SJCRH30 (cell line): ENCODE measurements around the gene DNAJA3. TPM values are rescaled to one million over a fixed set of nuclear protein-coding genes. Genes with fewer than 3 reads are reported as not detected.
A peak's percentile ranks its signal among the peaks of the same experiment; 100 is the strongest.

Experiments used
- DNase-seq, 2 experiments: peaks; one replicate each; pipeline ENCODE4 v3.0.0-alpha.2; 2015 to 2020
- H3K27ac ChIP-seq: fragments of 250-450 bp; sonication (Bioruptor Pico); 2 replicates; pipeline ENCODE4 v1.5.1; 2020; ENCODE audit warnings: mild to moderate bottlenecking, moderate library complexity
- H3K27me3 ChIP-seq: fragments of 250-450 bp; sonication (Bioruptor Pico); 2 replicates; pipeline ENCODE4 v1.5.1; 2020; ENCODE audit warnings: mild to moderate bottlenecking, moderate library complexity
- H3K36me3 ChIP-seq: fragments of 250-450 bp; sonication (Bioruptor Pico); 2 replicates; pipeline ENCODE4 v1.5.1; 2020; ENCODE audit warnings: mild to moderate bottlenecking, moderate library complexity
- H3K4me1 ChIP-seq: fragments of 250-450 bp; sonication (Bioruptor Pico); 2 replicates; pipeline ENCODE4 v1.5.1; 2020; ENCODE audit warnings: mild to moderate bottlenecking, moderate library complexity
- H3K4me3 ChIP-seq: fragments of 250-450 bp; sonication (Bioruptor Pico); 2 replicates; pipeline ENCODE4 v1.5.1; 2020; ENCODE audit warnings: mild to moderate bottlenecking, moderate library complexity
- H3K9me3 ChIP-seq: fragments of 250-450 bp; sonication (Bioruptor Pico); replicated peaks from 2 replicates; pipeline ENCODE4 v1.5.1; 2020; ENCODE audit warnings: mild to moderate bottlenecking, moderate library complexity
- total RNA-seq: library from RNA; depleted of rRNA; stranded (reverse); fragments of >200 nt; shearing (Covaris generic); gene quantifications from 2 replicates; pipeline ENCODE4 v1.2.3, GENCODE V29; 2014

Gene DNAJA3
- total RNA-seq, 1 experiment from 2014 or later: 56.7 TPM

DNA sequence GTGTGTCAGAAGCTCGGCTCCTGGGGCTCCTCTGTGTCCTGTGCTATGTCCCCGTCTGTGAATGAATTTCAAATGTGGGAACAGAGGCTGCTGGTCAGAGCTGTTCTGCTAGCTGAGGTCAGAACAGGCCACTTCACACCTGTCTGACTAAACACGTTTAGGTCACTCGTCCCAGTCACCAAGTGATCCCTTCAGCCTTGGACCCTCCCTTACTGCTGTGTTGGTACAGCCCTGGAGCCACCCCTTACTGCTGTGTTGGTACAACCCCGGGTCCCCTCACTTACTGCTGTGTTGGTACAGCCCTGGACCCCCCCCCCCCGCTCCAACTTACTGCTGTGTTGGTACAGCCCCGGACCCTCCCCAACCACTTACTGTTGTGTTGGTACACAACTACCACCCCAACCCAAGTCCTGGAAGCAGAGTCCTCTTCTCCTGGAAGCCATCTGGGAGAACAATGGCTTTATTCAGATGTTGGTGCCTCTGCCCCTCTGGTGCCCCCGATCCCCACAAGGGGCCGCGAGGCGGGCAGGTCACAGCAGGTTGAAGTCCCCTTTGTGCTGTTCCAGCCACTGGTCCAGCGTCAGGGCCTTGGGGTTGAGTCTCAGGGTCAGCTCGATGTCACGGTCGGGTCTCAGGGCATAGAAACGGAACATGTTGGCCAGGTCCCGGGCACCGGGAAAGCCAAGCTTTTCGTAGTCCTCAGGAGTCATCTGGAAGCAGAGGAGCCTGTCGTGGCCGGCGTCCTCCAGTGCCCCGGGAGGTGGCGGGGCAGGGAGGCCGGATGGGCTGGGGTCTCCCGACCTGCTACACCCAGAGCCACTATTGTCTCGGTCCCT is 35.8 kb downstream of the DNAJA3 start:
- no peaks in the 10 kb centered on the region for H3K27me3 ChIP-seq
- H3K36me3 ChIP-seq: peaks cover 6% of the 10 kb centered on the region
- no peak overlapping the region for H3K27ac ChIP-seq
- H3K4me3 ChIP-seq: no peak overlapping the region
- H3K9me3 ChIP-seq: no peaks in the 10 kb centered on the region
- peak in 1 of 2 experiments; percentile 26 for DNase-seq
- no peaks in the 10 kb centered on the region for H3K4me1 ChIP-seq

DNA sequence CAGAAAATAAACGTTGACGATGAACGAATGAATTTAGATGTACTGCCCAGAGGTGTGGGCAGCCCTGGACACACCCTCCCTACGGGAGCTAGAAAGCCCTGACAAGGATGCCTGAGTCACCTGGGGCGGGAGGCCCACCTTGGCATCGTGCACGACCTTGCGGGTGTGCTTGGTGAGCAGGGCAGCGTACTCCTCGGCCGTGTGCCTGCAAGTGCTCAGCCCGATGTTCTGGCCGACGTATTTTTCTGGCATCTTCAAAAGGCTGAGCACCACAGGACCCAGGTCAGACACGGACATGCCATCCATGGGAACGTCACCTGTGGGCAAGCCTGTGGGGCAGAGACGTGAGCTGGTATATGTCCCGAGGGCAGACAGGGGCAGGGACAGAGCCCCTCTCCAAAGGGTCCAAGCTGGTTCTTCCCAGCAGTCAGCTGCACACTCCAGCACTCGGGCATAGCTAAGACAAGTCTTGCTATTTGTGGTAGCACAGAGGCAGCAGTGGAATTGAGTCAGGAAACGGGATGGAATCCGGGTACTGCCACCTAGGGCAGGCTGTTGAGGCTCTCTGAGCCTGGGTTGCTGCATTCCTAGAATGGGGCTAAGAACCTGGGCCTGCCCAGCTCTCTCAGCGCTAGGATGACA is 38.0 kb downstream of the DNAJA3 start:
- no peaks in the 10 kb centered on the region for H3K9me3 ChIP-seq
- H3K27me3 ChIP-seq: no peaks in the 10 kb centered on the region
- no peak for DNase-seq
- peaks cover 2% of the 10 kb centered on the region; the same call in 1 of the 2 replicates for H3K36me3 ChIP-seq
- no peak overlapping the region for H3K27ac ChIP-seq
- H3K4me1 ChIP-seq: no peaks in the 10 kb centered on the region
- no peak overlapping the region for H3K4me3 ChIP-seq

DNA sequence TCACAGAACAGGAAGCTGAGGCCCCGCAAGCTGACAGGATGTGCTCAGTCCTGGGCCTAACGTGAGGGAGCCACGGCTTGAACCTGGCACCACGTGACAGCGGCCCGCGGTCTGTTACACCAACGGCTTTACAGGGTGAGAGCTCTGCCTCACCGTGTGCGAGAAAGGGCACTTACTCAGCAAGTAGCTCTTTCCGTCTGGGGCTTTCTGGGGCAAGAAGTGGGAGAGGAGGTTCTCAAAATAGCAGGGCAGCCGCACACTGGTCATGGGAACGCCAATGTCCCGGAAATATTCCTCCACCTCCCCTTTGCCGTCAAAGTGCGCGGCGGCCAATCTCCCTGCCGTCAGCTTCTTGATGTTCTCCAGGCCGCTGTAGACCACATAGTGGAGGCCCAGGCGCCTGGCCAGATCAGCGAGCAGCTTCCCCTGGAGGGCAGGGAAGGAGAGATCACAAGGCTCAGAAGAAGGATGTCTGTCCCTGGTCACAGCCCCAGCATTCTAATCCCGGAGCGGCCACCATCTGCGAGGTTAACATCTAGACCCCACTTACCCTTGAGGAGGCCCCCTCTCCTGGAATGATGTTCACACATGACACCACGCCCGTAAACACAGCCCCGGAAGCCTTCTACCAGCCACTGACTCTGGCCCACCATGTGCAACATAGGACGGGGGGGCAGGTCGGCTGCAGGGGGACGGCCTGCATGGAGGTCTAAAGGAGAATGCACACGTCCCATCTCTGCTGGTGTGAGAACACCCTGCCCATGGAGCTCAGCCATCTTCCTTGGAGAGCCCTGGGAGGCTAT is 40.5 kb downstream of the DNAJA3 start:
- no peak overlapping the region for H3K27ac ChIP-seq
- H3K4me3 ChIP-seq: no peak overlapping the region
- no peaks in the 10 kb centered on the region for H3K4me1 ChIP-seq
- no peak for DNase-seq
- H3K36me3 ChIP-seq: no peaks in the 10 kb centered on the region
- no peaks in the 10 kb centered on the region for H3K9me3 ChIP-seq
- H3K27me3 ChIP-seq: no peaks in the 10 kb centered on the region

DNA sequence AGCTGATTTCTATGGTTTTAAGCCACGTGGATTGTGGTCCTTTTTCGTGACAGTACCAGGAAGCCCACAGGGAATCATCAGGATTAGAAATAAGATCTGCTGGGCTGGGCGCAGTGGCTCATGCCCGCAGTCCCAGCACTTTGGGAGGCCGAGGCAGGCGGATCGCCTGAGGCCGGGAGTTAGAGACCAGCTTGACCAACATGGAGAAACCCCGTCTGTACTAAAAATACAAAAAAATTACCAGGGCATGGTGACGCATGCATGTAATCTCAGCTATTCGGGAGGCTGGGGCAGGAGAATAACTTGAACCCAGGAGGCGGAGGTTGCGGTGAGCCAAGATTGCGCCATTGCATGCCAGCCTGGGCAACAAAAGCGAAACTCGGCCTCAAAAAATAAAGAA is 42.2 kb downstream of the DNAJA3 start:
- no peaks in the 10 kb centered on the region for H3K36me3 ChIP-seq
- no peak overlapping the region for H3K4me3 ChIP-seq
- no peaks in the 10 kb centered on the region for H3K4me1 ChIP-seq
- no peaks in the 10 kb centered on the region for H3K27me3 ChIP-seq
- H3K27ac ChIP-seq: no peak overlapping the region
- no peaks in the 10 kb centered on the region for H3K9me3 ChIP-seq
- DNase-seq: no peak

DNA sequence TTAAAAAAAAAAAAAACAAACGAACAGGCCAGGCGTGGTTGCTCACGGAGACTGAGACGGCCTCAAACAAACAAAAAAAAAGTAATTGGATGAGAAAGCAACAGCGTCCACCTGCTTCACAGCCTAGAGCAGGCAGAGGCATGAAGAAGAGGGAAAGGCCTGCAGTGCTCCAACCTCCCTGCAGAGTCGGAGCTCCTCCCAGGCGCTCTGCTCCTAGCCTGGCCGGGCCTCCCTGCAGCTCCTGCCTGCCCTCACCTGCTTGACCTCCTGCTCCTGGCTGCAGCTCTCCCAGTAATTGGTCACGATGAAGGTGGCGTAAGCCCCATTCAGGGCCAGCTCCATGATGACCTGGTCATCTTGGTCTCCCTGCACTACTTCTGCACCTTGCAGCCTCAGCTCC is 43.3 kb downstream of the DNAJA3 start:
- no peaks in the 10 kb centered on the region for H3K27me3 ChIP-seq
- no peaks in the 10 kb centered on the region for H3K9me3 ChIP-seq
- no peak overlapping the region for H3K4me3 ChIP-seq
- no peak for DNase-seq
- H3K36me3 ChIP-seq: no peaks in the 10 kb centered on the region
- H3K4me1 ChIP-seq: no peaks in the 10 kb centered on the region
- H3K27ac ChIP-seq: no peak overlapping the region

DNA sequence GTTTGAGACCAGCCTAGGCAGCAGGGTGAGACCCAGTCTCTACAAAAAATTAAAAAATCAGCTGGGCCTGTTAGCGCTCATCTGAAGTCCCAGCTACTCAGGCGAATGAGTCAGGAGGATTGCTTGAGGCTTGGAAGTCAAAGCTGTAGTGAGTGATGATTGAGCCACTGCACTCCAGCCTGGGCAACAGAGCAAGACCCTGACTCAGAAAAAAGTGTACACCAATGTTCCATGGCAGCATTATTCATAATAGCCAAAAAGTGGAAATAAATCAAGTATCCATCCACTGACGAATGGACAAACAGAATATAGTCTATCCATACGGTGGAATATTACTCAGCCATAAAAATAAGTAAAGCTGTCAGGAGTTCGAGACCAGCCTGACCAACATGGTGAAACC is 46.2 kb downstream of the DNAJA3 start:
- Histone ChIP-seq H3K4me3 (no peak overlapping the region), H3K27me3 (no peaks in the 10 kb centered on the region), H3K4me1 (no peaks in the 10 kb centered on the region; the same call in 1 of the 2 replicates), H3K27ac (no peak overlapping the region), H3K9me3 (no peaks in the 10 kb centered on the region), H3K36me3 (no peaks in the 10 kb centered on the region)
- DNase-seq: no peak

DNA sequence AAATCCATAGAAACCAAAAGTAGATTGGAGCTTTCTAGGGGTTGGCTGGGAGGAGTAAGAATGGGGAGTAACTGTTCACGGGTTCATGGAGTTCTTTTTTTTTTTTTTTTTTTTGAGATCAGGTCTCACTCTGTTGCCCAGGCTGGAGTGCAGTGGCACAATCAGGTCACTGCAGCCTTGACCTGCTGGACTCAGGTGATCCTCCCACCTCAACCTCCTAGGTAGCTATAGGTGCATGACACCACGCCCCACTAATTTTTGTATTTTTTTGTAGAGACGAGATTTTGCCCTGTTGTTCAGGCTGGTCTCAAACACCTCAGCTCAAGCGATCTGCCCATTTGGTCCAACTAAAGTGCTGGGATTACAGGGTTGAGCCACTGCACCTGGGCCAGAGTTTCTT is 47.2 kb downstream of the DNAJA3 start:
- Histone ChIP-seq H3K36me3 (no peaks in the 10 kb centered on the region), H3K27ac (no peak overlapping the region), H3K4me3 (no peak overlapping the region), H3K9me3 (no peaks in the 10 kb centered on the region), H3K4me1 (no peaks in the 10 kb centered on the region; the same call in 1 of the 2 replicates), H3K27me3 (no peaks in the 10 kb centered on the region)
- DNase-seq: no peak

DNA sequence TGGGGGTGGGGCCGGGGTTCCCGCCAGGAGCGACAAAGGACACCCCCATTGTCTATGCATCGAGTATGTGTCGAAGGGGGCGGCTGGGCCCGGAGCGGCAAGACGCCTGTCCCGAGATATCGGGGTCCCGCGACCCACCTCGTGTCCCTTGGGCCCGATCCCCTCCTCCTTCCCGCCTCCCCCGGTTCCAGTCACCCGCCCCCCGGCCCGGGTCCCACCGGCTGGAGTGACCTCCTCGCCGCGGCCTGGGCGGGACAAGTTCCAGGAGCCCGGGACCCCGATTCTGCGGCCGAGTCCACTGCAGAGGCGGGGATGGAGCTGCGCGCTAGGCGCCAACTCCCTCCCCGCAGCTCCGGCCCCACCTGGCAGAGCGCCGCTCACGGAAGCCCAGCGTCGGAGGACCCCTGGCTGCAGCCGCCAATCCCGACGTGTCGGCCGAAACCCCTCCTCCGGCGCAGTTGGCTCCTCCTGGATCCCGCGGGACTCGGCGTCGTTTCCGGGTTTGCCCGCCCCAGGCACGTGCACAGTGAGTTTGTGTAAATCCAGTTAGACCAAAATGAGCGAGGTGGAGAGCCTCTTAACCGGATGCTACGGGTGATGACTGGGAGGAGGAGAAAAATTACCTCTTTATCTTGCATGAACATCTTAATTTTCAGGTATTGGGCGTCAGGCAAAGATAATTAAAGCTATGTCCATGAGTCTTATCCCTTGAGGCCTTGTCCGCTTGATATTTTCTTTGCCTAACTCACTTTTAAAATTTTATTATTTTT is 48.7 kb downstream of the DNAJA3 start, which contains the start of gene NMRAL1:
Gene NMRAL1 (minus strand): TSS at position 434 of the 770 bp plus-strand sequence. CDS start 493 bp downstream, outside the sequence.
- no peaks in the 10 kb centered on the region for H3K27me3 ChIP-seq
- H3K36me3 ChIP-seq: no peaks in the 10 kb centered on the region
- no peaks in the 10 kb centered on the region for H3K9me3 ChIP-seq
- no peak within 1 kb of the TSS for H3K27ac ChIP-seq
- DNase-seq: no peak
- no peak within 1 kb of the TSS for H3K4me3 ChIP-seq
- H3K4me1 ChIP-seq: no peaks in the 10 kb centered on the region; the same call in 1 of the 2 replicates

DNA sequence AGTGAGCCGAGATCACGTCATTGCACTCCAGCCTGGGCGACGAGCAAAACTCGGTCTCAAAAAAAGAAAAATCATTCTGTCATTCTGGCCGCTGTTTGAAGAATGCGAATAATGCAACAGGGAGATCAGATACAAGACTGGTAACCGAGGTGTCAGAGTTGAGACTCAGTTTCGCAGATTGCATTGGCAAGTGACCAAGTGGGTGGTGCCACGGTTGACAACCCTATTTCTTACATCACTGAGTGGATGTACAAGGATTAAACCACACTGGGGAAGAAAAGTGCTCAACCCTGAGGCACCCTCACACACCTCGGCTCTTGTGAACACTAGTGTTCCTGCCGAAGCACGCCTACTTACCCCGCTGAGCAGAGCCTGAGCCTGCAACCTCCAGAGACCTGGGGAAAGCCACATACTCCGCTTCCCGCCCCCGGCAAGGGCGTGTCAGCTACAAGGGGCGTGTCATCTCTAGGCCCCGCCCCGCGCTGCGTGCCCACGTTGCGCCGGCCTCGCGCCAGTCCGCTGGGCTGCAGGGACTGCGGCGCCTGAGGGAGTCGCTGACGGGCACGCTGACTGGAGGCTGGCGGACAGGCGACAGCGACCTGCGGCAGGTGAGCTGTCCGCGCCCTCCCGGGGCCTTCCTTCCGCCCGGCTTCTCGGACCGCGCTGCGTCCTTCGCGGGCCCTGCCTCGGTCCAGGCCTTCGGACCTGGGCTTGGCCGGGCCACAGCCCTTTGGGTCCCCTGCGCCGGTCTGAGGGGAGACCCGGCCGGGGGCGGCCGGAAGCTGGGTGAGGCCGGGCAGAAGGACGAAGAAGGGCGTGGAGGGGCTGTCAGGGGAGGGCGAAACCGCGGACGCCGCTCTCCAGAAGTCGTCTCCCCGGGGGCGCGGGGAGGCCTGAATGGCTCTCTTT is 50.5 kb downstream of the DNAJA3 start, which contains the start of gene HMOX2:
Gene HMOX2 (plus strand): TSS at position 519 of the 909 bp plus-strand sequence. CDS start 29,127 bp downstream, outside the sequence.
- peak; percentile 87 to 93 for DNase-seq
- no peaks in the 10 kb centered on the region for H3K27me3 ChIP-seq
- H3K9me3 ChIP-seq: no peaks in the 10 kb centered on the region
- peak within 1 kb of the TSS; percentile 73 for H3K4me3 ChIP-seq
- no peaks in the 10 kb centered on the region; the same call in 1 of the 2 replicates for H3K4me1 ChIP-seq
- no peak within 1 kb of the TSS for H3K27ac ChIP-seq
- H3K36me3 ChIP-seq: no peaks in the 10 kb centered on the region

DNA sequence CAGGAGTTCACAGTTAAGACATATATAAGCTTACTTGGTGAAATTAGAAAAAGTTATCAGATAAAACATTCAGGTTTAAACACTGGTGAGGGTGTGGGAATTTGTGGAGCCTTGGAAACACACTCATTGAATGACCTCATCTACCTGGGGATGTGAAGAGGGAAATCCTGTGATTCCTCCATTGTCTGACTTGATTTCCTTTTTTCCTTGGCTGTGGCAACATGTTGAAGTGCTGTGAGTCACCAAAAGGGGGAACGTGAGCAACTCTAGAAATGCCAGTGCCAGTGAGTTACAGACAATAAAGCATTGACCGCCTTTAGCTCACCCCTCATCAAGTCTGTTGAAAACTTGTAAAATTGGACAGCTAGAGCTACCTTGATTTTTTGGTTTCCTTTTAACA is 52.3 kb downstream of the DNAJA3 start:
- H3K4me3 ChIP-seq: no peak overlapping the region
- no peaks in the 10 kb centered on the region for H3K36me3 ChIP-seq
- no peaks in the 10 kb centered on the region for H3K9me3 ChIP-seq
- no peaks in the 10 kb centered on the region; the same call in 1 of the 2 replicates for H3K4me1 ChIP-seq
- DNase-seq: no peak
- H3K27ac ChIP-seq: no peak overlapping the region
- no peaks in the 10 kb centered on the region for H3K27me3 ChIP-seq

DNA sequence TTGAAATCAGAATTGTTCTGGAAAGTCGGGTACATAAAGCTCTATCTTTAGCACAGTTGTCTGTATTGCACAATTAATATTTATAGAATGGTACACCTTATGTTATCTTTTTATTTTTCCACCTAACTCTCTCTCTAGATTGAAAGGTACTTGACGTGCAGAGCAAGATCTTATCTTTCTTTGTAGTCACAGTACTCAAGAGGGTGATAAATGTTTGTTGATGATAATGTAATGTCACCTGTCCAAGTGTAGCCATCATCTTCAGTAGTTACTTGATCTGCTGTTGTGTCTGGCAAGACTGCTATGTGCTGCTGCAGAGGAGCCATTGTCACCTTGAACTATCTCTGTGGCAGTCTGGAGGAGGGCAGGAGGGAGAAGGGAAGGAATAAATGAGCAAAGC is 55.9 kb downstream of the DNAJA3 start:
- Histone ChIP-seq H3K9me3 (no peaks in the 10 kb centered on the region), H3K27me3 (no peaks in the 10 kb centered on the region), H3K4me1 (no peaks in the 10 kb centered on the region), H3K36me3 (no peaks in the 10 kb centered on the region), H3K4me3 (no peak overlapping the region), H3K27ac (no peak overlapping the region)
- DNase-seq: no peak

DNA sequence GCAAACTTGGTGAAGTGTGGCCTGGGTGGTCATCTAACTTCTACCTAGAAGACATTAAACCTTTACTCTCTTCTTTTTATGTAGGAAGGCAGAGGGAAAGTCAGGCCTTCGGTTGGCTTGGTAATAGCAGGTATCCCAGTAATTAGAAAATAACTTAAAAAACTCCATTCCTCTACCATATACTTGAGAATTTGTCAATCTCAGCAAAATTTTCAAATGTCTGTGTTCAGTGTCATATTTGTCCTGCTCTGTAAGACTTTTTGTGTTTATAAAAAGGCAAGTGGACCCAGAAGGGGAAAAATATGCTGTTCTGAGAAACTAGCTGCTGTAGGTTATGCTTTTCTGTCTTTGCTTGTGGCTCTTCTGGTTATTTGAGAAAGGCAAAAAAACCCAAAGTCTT is 56.3 kb downstream of the DNAJA3 start:
- H3K27me3 ChIP-seq: no peaks in the 10 kb centered on the region
- H3K36me3 ChIP-seq: no peaks in the 10 kb centered on the region
- no peaks in the 10 kb centered on the region for H3K9me3 ChIP-seq
- no peak overlapping the region for H3K27ac ChIP-seq
- no peak for DNase-seq
- no peak overlapping the region for H3K4me3 ChIP-seq
- no peaks in the 10 kb centered on the region for H3K4me1 ChIP-seq

DNA sequence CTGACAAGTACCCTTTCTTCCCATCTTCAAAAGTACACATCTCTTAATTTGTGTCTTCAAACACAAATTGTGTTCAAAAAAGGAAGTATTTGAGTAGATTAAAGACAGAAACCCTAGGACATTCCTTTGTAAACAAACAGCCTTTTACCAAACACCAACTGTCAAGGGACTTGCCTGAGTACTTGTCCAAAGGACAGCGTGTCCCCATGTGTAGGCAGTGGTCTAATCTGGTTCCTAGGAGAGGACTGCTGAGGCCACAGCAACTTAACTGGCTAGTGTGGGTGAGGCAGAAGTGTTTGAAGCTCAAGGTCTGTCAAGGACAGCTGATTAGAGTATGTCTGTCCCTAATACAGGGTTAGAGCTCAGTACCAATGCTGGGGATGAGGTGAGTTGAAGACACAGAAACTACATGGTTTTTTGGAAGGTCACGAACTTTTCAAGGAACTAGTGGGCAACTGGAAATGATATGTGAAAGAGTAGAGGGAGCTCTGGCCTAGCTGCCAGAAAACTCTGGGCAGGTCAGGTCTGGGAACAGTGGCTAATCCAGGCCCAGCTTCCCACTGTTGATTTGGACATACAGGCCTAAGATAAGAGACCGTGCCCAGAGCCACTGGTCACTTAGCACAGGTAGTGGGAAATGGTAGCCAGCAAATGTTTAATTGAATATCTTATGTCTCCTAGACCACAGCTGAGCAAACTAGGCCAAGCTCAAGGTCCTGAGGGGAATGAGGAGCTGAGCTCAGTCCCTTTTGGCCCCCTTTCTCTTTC is 60.6 kb downstream of the DNAJA3 start:
- H3K9me3 ChIP-seq: no peaks in the 10 kb centered on the region
- H3K27ac ChIP-seq: no peak overlapping the region
- H3K36me3 ChIP-seq: no peaks in the 10 kb centered on the region
- H3K27me3 ChIP-seq: no peaks in the 10 kb centered on the region
- no peaks in the 10 kb centered on the region for H3K4me1 ChIP-seq
- no peak for DNase-seq
- H3K4me3 ChIP-seq: no peak overlapping the region
